HG02981 (cell line): Measurements from ENCODE around the gene CASTOR1.

Source experiments
- ATAC-seq: cut with Tn5 transposase; IDR thresholded peaks from one replicate; pipeline ENCODE4 v1.9.1; 2021; ENCODE audit warnings: mild to moderate bottlenecking, moderate library complexity; ENCODE audit not compliant: unreplicated experiment

Gene CASTOR1

GRCh38 chr22:30320021-30320556 is 30.8 kb upstream of the CASTOR1 start:
- ATAC-seq, result no peak

GRCh38 chr22:30318799-30319419 is 29.6 kb upstream of the CASTOR1 start:
- ATAC-seq, result no peak

GRCh38 chr22:30317778-30318177 is 28.5 kb upstream of the CASTOR1 start:
- ATAC-seq, result no peak

GRCh38 chr22:30315962-30316576 is 26.8 kb upstream of the CASTOR1 start:
- ATAC-seq, result no peak

GRCh38 chr22:30314915-30315314 is 25.6 kb upstream of the CASTOR1 start:
- ATAC-seq, result no peak

- ATAC-seq, result no peak
Observed at GRCh38 chr22:30313527-30314363, 24.4 kb upstream of the CASTOR1 start.

GRCh38 chr22:30312053-30312452 is 22.7 kb upstream of the CASTOR1 start:
- ATAC-seq, result no peak

- ATAC-seq, result no peak
Observed at GRCh38 chr22:30310881-30311771, 21.8 kb upstream of the CASTOR1 start.

GRCh38 chr22:30309951-30310741 is 20.8 kb upstream of the CASTOR1 start:
- no peak for ATAC-seq

GRCh38 chr22:30308518-30309230 is 19.4 kb upstream of the CASTOR1 start:
- ATAC-seq, result no peak

GRCh38 chr22:30308093-30308492 is 18.8 kb upstream of the CASTOR1 start:
- ATAC-seq, result no peak

- no peak for ATAC-seq
Observed at GRCh38 chr22:30307041-30307574, 17.8 kb upstream of the CASTOR1 start.

GRCh38 chr22:30306627-30307011 is 17.3 kb upstream of the CASTOR1 start:
- ATAC-seq, result no peak

- no peak for ATAC-seq
Observed at GRCh38 chr22:30305906-30306626, 16.8 kb upstream of the CASTOR1 start.

GRCh38 chr22:30305519-30305905 is 16.2 kb upstream of the CASTOR1 start:
- peak; percentile 35 for ATAC-seq

- ATAC-seq, result no peak
Observed at GRCh38 chr22:30304495-30305244, 15.4 kb upstream of the CASTOR1 start.

GRCh38 chr22:30302810-30303138 is 13.5 kb upstream of the CASTOR1 start:
- ATAC-seq, result no peak
